HG03159 (cell line): Measurements from ENCODE around the gene ZNF362.
"Not testable (repeated sequence)": the region's sequence is repeated elsewhere in the genome, so short reads cannot be mapped to it uniquely, and the experiment has no call there.

Source experiments
- ATAC-seq: cut with Tn5 transposase; IDR thresholded peaks from one replicate; pipeline ENCODE4 v1.9.1; 2021; ENCODE audit warnings: mild to moderate bottlenecking, moderate library complexity; ENCODE audit not compliant: unreplicated experiment

ZNF362 gene

DNA sequence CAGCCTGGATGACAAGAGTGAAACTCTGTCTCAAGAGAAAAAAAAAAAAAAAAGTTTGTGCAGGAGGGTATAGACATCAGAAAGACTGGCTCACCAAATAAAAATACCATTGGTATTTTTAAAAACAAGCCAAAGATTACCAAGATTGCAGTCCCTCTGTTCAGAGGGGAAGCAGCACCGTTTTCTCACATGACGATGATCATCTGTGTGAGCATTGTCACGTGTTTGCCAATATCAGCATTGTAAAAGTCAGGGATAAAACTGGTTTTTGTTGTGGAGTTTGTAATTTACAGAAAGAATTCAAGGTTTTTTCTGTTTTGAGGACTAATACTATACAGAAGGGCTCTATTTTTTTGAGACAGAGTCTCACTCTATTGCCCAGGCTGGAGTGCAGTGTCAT is 26.5 kb downstream of the ZNF362 start:
- no peak for ATAC-seq

DNA sequence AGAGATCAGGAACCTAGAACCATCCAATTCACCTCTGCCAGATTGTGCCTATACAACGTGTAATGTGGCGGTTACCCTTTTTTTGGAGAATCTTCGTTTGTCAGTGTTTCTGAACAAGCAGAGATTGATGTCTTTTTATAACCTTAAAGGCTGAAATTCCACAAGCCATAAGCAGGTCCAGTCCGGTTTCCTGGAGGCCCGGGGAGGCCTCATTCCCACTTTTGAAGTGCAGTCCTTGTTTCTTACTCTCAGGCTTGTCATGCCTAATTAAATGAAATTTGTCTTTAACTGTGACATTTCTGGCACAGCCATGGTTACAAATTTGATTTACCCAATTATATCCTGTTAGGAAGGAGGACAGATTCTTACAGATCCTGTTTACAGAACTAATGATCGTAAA is 27.8 kb downstream of the ZNF362 start:
- no peak for ATAC-seq

GRCh38 chr1:33286451-33287185 is 30.3 kb downstream of the ZNF362 start:
- ATAC-seq = no peak

DNA sequence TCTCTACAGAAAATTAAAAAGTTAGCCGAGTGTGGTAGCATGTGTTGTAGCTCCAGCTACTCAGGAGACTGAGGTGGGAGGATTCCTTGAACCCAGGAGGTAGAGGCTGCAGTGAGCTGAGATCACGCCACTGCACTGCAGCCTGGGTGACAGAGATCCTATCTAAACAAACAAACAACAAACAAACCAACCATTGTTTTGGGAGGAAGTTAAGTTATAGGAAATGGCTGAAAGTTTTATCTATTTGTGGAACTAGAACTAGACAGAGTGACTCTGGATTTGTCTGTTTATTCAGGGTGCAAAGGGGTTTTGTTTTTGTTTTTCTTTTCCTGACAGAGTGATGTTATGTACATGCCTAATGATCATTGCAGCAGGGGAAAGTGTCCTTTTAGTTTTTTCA is 31.0 kb downstream of the ZNF362 start:
- ATAC-seq = no peak

GRCh38 chr1:33288976-33289857 is 32.9 kb downstream of the ZNF362 start:
- no peak for ATAC-seq

DNA sequence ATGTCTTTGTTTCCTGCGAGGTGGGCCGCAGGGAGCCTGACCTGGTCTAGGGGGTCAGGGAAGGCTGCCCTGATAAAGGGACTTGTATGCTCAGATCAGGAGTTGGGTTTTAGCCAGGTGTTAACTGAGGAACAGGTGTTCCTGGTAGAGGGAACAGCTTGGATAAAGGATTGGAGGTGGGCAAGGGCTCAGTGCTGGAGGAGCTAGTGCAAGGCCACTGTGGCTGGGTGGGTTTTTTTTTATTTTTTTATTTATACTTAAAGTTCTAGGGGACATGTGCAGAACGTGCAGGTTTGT is 33.5 kb downstream of the ZNF362 start:
- ATAC-seq = no peak

GRCh38 chr1:33290615-33291014 is 34.3 kb downstream of the ZNF362 start:
- ATAC-seq = not testable (repeated sequence)

- ATAC-seq = no peak
These were observed 36.5 kb downstream of the ZNF362 start for GRCh38 chr1:33292726-33293340.

DNA sequence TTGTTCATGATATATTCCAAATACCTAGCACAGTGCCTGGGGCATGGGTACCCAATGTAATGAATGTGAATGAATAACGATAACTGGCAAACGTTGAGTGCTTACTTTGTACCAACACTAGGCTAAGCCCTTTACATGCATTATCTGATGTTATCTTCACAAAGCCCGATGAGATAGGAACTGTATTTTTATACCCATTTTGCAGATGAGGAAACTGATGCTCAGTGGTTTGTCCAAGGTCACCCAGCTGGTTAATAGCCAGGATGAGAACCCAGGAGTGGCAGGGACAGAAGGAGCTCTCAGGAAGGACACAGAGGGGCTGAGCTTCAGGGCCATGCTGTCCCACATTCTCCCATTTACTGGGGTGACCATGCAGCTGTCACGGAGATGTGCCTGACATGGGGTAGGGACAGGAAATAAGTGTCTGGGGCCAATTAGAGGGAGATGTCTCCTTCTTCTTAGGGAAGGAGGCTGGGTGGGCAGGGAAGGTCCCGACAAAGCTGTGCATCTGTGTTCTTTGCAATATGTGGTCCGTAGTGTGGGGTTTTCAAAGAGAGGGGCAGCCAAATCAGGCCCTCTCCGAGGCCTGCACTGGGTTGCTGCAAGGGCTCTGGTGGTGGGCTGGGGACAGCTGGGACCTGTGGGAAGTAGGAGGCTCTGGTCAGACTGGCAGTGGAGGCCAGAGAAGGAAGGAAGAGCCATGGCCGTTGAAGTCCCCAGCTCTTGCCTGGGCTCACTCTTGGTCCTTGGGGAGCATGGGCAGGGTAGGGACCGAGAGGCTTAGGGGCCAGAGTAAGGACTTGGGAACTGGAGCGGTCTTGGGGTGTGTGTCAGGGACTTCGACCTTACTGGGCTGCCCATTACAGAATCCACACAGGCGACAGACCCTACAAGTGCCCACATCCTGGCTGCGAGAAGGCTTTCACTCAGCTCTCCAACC is 38.0 kb downstream of the ZNF362 start:
- no peak for ATAC-seq

DNA sequence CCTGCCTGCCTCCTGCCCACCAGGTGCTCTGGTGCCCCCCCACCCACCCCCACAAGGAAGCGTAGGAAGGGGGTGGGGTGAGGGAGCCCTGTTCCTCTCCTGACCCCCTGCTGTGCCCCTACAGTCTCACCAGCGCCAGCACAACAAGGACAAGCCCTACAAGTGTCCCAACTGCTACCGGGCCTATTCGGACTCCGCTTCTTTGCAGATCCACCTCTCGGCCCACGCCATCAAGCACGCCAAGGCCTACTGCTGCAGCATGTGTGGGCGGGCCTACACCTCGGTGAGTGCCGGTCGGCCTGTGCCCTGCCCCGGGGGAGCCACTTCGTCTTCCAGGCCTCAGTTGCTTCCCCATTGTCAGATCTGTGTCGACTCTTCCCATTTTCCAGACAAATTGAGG is 38.7 kb downstream of the ZNF362 start:
- ATAC-seq = no peak

DNA sequence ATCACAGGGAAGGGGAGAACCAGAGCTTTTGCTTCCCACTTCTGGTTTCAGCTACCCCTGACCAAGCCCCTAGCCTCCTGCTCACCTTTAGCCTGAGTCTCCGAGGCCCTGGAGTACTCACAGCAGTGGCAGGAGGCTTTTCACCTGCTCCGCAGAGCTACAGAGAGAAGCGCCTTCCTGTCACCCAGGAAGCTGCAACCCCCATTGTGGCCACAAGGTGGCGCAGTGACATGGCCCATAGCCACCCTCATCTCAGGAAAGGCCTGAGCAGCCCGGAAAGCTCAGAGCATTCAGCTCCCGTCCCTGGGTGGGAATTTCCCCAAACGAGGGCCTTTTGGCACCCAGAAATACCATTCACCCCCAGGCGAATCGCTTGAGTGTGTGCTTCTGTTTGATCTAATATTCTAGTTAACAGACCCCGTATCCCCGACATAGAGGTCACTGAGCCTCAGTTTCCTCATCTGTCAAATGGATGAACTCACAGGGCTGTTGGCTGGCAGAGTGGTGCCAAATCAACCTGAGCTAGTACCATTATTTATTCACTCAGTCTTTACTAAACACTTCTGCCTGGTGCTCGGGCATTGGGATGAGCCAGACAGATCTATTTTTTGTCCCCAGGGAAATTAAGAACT is 39.3 kb downstream of the ZNF362 start:
- peak; percentile 54 for ATAC-seq

DNA sequence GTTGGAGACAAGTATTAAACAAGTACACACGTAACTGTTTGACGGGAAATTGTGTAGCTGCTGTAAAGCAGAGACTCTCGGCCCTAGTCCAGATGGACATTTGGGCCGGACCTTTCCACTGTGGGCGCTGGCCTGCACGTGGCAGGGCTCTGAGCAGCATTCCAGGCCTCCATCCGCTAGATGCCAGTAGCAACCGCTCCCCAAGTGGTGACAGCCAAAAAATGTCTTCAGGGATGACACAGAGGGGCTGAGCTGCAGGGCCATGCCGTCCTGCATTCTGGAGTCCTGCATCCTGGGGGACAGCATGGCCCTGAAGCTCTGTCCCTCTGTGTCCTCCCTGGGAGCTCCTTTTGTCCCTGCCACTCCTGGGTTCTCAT is 39.8 kb downstream of the ZNF362 start:
- ATAC-seq = no peak

DNA sequence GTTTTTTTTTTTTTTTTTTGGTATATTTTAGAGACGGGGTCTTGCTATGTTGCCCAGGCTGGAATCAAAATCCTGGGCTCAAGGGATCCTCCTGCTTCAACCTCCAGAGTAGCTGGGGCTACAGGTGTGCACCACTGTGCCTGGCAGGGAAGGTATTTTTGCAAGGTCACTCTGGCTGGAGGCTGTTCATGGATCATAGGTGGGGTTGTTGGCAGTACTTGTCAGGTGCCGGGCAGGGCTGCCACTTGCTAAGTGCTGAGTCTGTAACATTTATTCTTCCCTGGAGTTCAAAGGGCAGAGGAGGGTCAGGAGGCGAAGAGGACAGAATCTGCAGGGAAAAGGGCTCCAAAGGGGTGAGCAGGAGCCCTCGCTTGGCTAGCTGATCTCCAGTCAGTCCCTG is 40.5 kb downstream of the ZNF362 start:
- ATAC-seq = no peak

GRCh38 chr1:33297911-33298622 is 41.8 kb downstream of the ZNF362 start:
- no peak for ATAC-seq

DNA sequence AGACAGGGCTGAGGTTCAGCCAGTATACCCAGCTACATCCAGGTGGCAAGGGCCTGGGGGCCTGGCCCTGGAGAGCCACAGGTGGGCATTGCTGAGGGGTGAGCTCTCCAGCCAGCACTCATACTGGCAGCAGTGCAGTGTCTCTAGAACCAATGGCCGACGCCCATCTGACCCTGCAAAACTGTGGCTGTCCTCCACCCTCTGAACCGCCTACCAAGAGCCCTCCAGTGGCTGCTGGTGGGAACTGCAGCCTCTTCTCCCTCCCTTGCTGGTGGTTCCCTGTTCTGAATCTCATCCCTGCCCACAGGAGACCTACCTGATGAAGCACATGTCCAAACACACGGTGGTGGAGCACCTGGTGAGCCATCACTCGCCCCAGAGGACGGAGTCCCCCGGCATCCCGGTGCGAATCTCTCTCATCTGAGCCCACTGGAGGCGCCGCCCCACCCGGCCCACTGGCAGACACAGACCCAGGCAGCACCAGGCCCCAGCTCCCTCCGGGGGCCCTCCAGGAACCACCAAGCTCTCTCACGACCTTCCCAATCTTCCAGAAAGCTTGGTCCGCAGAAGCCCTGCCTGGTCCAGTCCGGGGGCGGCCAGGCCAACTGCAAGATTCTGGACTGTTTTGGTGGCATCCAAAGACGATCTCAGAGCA is 42.5 kb downstream of the ZNF362 start:
- ATAC-seq = peak; percentile 49

DNA sequence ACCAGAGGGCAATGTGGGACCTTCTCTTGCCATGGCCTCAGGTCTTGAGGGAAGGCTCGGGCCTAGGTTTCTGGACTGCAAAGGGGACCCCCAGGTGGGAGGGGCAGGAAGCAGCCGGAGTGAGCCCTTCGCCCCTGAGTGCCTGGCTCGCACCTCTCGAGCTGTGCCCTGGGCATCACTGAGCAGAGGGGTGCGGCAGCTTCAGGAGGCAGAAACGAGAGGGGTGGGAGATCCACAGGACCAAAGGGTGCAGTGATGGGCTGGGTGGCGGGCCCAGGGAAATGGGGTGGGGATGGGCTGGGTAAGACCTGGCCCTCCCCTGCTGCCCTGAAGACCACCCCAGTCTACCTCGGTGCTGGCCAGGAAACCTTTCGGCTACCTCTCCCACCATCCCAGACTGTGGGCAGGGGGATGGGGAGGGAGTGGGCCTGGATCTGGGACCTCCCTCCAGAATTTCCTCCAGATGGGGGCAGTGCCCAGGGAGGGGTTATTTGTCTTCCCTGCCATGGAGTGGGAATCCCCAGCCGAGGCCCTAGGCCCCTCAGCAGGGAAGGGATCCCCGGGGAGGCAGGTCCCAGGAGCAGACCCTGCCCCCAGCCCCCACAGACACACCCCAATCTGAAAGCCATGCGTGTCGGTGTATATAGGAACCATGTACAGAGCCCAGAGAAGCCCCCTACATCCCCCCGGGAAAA is 43.3 kb downstream of the ZNF362 start:
- no peak for ATAC-seq

DNA sequence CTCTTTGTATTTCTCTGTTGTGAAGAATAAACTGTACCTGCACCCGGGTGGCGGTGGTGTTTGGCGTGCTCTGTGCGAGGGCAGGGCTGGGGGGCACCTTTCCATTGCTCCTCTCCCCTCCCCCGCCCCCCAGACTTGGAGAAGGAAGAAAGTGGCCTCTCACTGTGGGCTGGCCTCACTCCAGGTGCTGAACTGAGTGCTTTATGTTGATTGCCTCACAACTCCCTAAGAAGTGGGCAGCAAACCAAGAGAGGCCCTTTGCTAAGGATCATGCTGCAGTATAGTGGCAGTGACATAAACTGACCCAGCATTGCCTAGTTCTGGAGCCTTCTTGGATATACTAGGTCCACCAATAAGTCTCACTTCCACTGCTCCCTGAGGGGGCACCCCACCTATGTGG is 44.4 kb downstream of the ZNF362 start:
- ATAC-seq = no peak

- no peak for ATAC-seq
These were observed 45.1 kb downstream of the ZNF362 start for GRCh38 chr1:33301273-33301984.
